Heart right ventricle (tissue), 16 donors: ENCODE data around the gene PARD3. TPM values are rescaled to one million over a fixed set of nuclear protein-coding genes. Genes with fewer than 3 reads are reported as not detected.

Source experiments
- ATAC-seq, 8 donors: fragments of 200-7000 bp; cut with Tn5 transposase; one replicate each; pipeline ENCODE4 v1.9.1; 2020; ENCODE audit warnings: mild to moderate bottlenecking in 8 of 8, moderate library complexity in 8 of 8, moderate number of reproducible peaks in 1 of 8
- DNase-seq, 2 donors: peaks; one replicate each; pipeline ENCODE4 v3.0.0-alpha.2; 2020
- H3K27ac ChIP-seq, 10 donors: fragments of 200-600 bp; sonication (generic) in 2 of 10; one replicate each; pipeline versions ENCODE4 v1.5.0 to v1.8.0; 2020 to 2022; ENCODE audit warnings: mild to moderate bottlenecking in 3 of 10
- H3K27me3 ChIP-seq, 7 donors: fragments of 200-600 bp; one replicate each; pipeline ENCODE4 v1.8.0; 2021 to 2022; ENCODE audit warnings: mild to moderate bottlenecking in 2 of 7
- H3K36me3 ChIP-seq, 9 donors: fragments of 200-600 bp; sonication (generic) in 1 of 9; one replicate each; pipeline versions ENCODE4 v1.5.0 to v1.8.0; 2020 to 2022; ENCODE audit warnings: mild to moderate bottlenecking in 2 of 9
- H3K4me1 ChIP-seq, 9 donors: fragments of 200-600 bp; sonication (generic) in 1 of 9; one replicate each; pipeline versions ENCODE4 v1.5.0 to v1.8.0; 2020 to 2022; ENCODE audit warnings: mild to moderate bottlenecking in 4 of 9
- H3K4me3 ChIP-seq, 10 donors: fragments of 200-600 bp; sonication (generic) in 2 of 10; one replicate each; pipeline versions ENCODE4 v1.5.0 to v1.8.0; 2020 to 2022; ENCODE audit warnings: mild to moderate bottlenecking in 7 of 10, moderate library complexity in 2 of 10
- H3K9me3 ChIP-seq, 11 donors: fragments of 200-600 bp in 10 of 11; sonication (generic) in 2 of 11; one replicate each; pipeline versions ENCODE4 v1.5.0 to v1.8.0; 2013 to 2022; ENCODE audit warnings: mild to moderate bottlenecking in 2 of 11, control low read depth in 1 of 11, moderate library complexity in 1 of 11
- CTCF ChIP-seq, 9 donors: fragments of 200-600 bp; sonication (generic) in 2 of 9; IDR thresholded peaks; one replicate each; pipeline versions ENCODE4 v1.5.0 to v1.8.0; 2021 to 2022; ENCODE audit warnings: antibody characterized with exemption in 9 of 9, mild to moderate bottlenecking in 5 of 9, moderate library complexity in 1 of 9
- WGBS, 2 donors: extraction: QIAGEN DNeasy Blood & Tissue Kit; methylation state at CpG; one replicate each; pipeline ENCODE4 v1.1.7; 2013; ENCODE audit warnings: inconsistent platforms in 1 of 2; 5-methylcytosine and 5-hydroxymethylcytosine counted together
- intact Hi-C, 10 donors: fragments of 100-400 bp; cut with DNase I; formaldehyde crosslinking; loops; one replicate each; pipeline versions ENCODE4 v1.11.1 to v1.14.2; 2022
- polyA plus RNA-seq, 2 donors: library from polyadenylated mRNA; stranded (reverse); fragments of 200-250 nt; gene quantifications; one replicate each; pipeline ENCODE4 v1.2.3, GENCODE V29; 2013
- total RNA-seq, 10 donors: library from RNA; stranded (reverse); fragmentation: NEBNext Ultra II Directional in 3 of 10; extraction: Animal tissue kit (Norgen Biotek cat#: 25700) in 3 of 10; gene quantifications; one replicate each; pipeline versions ENCODE4 v1.2.1 to v1.2.4, GENCODE V29; 2021 to 2023
- donor health status: Arrhythmogenic right ventricular cardiomyopathy.
- donor health status: ischemic (EF 13 %, LVEDD 7.1; RV severe dilation, severe dysfunction).
- donor health status: healthy with polysubstance abuse.
- donor health status: DM: no; HTN: yes; CAD: no.
- donor health status: DM: no; HTN: no; CAD: no.
- donor health status: ischemic (EF 25% LVEDD 6.9; RV normal size, moderate dysfunction).
- donor health status: ischemic (EF 25% LVEDD 5.7; RV mildly dilated, moderate dysfunction).
- donor health status: healthy.
- donor health status: DM: yes; HTN: yes; CAD: no.
- donor health status: Ischemic cardiomyopathy.
- donor health status: ischemic (EF 35%, LVEDD 5.7; RV mildly dilated, moderate dysfunction).
- donor health status: nonischemic (EF 11% LVEDD 7.7; RV severe dilation, severe dysfunction).
- donor health status: DM: yes; HTN: yes; CAD: no.
- donor health status: PGD.
- donor health status: ischemic (EF 29% LVEDD 5.4; RV normal size, mild dysfunction).
- donor health status: nonischemic (EF 23%, LVEDD 6.1; RV moderate dilation, normal function).

Gene PARD3
- total and polyA plus RNA-seq, 12 donors = 19.7 to 41.8 (median 34.2) TPM

GRCh38 chr10:34615770-34616169 lies 199.3 kb downstream of the PARD3 start:
- no peak for TF ChIP-seq CTCF (IDR thresholded peaks at IDR 0.05)
- Histone ChIP-seq H3K27me3 (no peaks in the 10 kb centered on the region), H3K36me3 (no peaks in the 10 kb centered on the region), H3K27ac (no peak overlapping the region), H3K4me3 (no peak overlapping the region), H3K9me3 (no peaks in the 10 kb centered on the region), H3K4me1 (peaks cover 0 to 9% (median 0%) of the 10 kb centered on the region in 9 donors)
- ATAC-seq (no peak), DNase-seq (no peak)
- WGBS, 2 donors = 94 to 97% methylated on average over 3 of the region's 3 CpGs
- intact Hi-C loops = no loop called here

GRCh38 chr10:34613491-34613890 lies 201.6 kb downstream of the PARD3 start:
- Histone ChIP-seq H3K4me1 (peaks cover 0 to 9% (median 0%) of the 10 kb centered on the region in 9 donors), H3K27ac (no peak overlapping the region), H3K9me3 (no peaks in the 10 kb centered on the region), H3K27me3 (no peaks in the 10 kb centered on the region), H3K36me3 (no peaks in the 10 kb centered on the region), H3K4me3 (no peak overlapping the region)
- WGBS, 2 donors = 77 to 85% methylated on average over 3 of the region's 3 CpGs
- TF ChIP-seq CTCF (IDR thresholded peaks at IDR 0.05) = no peak
- ATAC-seq (no peak), DNase-seq (no peak)
- intact Hi-C loops = no loop called here

- no peak overlapping the region for H3K27ac ChIP-seq
- ATAC-seq (no peak), DNase-seq (no peak)
- no peaks in the 10 kb centered on the region for H3K9me3 ChIP-seq
- intact Hi-C loops = no loop called here
- H3K4me1 ChIP-seq = peaks cover 0 to 9% (median 0%) of the 10 kb centered on the region in 9 donors
- no peaks in the 10 kb centered on the region for H3K36me3 ChIP-seq
- 95 to 96% methylated on average over 1 of the region's 1 CpG for WGBS, 2 donors
- no peaks in the 10 kb centered on the region for H3K27me3 ChIP-seq
- TF ChIP-seq CTCF (IDR thresholded peaks at IDR 0.05) = no peak
- H3K4me3 ChIP-seq = no peak overlapping the region
Measured at GRCh38 chr10:34612938-34613337, 202.2 kb downstream of the PARD3 start.

GRCh38 chr10:34612446-34612845 lies 202.7 kb downstream of the PARD3 start:
- H3K36me3 ChIP-seq = no peaks in the 10 kb centered on the region
- 97 to 99% methylated on average over 3 of the region's 3 CpGs for WGBS, 2 donors
- ATAC-seq (no peak), DNase-seq (no peak)
- H3K4me1 ChIP-seq = peaks cover 0 to 9% (median 0%) of the 10 kb centered on the region in 9 donors
- H3K4me3 ChIP-seq = no peak overlapping the region
- intact Hi-C loops = no loop called here
- H3K27me3 ChIP-seq = no peaks in the 10 kb centered on the region
- no peak for TF ChIP-seq CTCF (IDR thresholded peaks at IDR 0.05)
- no peak overlapping the region for H3K27ac ChIP-seq
- no peaks in the 10 kb centered on the region for H3K9me3 ChIP-seq
